HepG2 (cell line): Measurements from ENCODE around the gene CNN3. TPM values are rescaled to one million over a fixed set of nuclear protein-coding genes. Genes with fewer than 3 reads are reported as not detected.
A peak's percentile ranks its signal among the peaks of the same experiment; 100 is the strongest.

ENCODE experiments used
- HNRNPUL1 ChIP-seq: fragments of 200-400 bp; formaldehyde crosslinking; IDR thresholded peaks from 2 replicates; pipeline ENCODE4 v1.6.1; 2017; ENCODE audit warnings: low read depth, mild to moderate bottlenecking, low read length, moderate library complexity
- KDM4B ChIP-seq: sonication (generic); formaldehyde crosslinking; IDR thresholded peaks from 2 replicates; pipeline ENCODE4 v1.4.0; 2020; ENCODE audit warnings: missing genetic modification reagents
- MED13 ChIP-seq: sonication (generic); formaldehyde crosslinking; IDR thresholded peaks from 2 replicates; pipeline ENCODE4 v1.5.0; 2020; ENCODE audit warnings: missing genetic modification reagents
- MYC ChIP-seq: sonication (generic); formaldehyde crosslinking; IDR thresholded peaks from 2 replicates; pipeline ENCODE4 v1.9.0; 2021; ENCODE audit warnings: missing genetic modification reagents, borderline replicate concordance
- REPIN1 ChIP-seq: sonication (generic); formaldehyde crosslinking; IDR thresholded peaks from 2 replicates; pipeline ENCODE4 v1.8.0; 2022; ENCODE audit warnings: missing genetic modification reagents, low read depth, mild to moderate bottlenecking, borderline replicate concordance
- SP1 ChIP-seq, 2 experiments: fragments of 450-650 bp in 1 of 2; sonication (generic) in 1 of 2; formaldehyde crosslinking in 1 of 2; IDR thresholded peaks; 2 replicates each; pipeline versions ENCODE4 v1.4.0 to v1.6.1; 2016 to 2020; ENCODE audit warnings: missing genetic modification reagents in 1 of 2
- SRSF4 ChIP-seq: fragments of 200-400 bp; formaldehyde crosslinking; IDR thresholded peaks from one replicate; pipeline ENCODE4 v1.6.1; 2018; ENCODE audit warnings: mild to moderate bottlenecking, low read depth, low read length, moderate library complexity; ENCODE audit not compliant: poor library complexity, severe bottlenecking
- TMF1 ChIP-seq: sonication (generic); formaldehyde crosslinking; IDR thresholded peaks from 2 replicates; pipeline ENCODE4 v1.8.1; 2022; ENCODE audit warnings: low read depth, missing genetic modification reagents
- ZBTB7B ChIP-seq: sonication (generic); formaldehyde crosslinking; IDR thresholded peaks from 2 replicates; pipeline ENCODE4 v1.4.0; 2020; ENCODE audit warnings: missing genetic modification reagents
- ZNF12 ChIP-seq: sonication (generic); formaldehyde crosslinking; IDR thresholded peaks from 2 replicates; pipeline ENCODE4 v1.5.0; 2020; ENCODE audit warnings: missing genetic modification reagents
- ZNF501 ChIP-seq: sonication (generic); formaldehyde crosslinking; IDR thresholded peaks from 2 replicates; pipeline ENCODE4 v1.5.1; 2020; ENCODE audit warnings: mild to moderate bottlenecking, moderate library complexity, missing genetic modification reagents
- ZNF564 ChIP-seq: sonication (generic); formaldehyde crosslinking; IDR thresholded peaks from 2 replicates; pipeline ENCODE4 v1.8.1; 2023; ENCODE audit warnings: mild to moderate bottlenecking, missing genetic modification reagents
- ZNF83 ChIP-seq: sonication (generic); formaldehyde crosslinking; IDR thresholded peaks from 2 replicates; pipeline ENCODE4 v1.4.0; 2020; ENCODE audit warnings: missing genetic modification reagents, mild to moderate bottlenecking, borderline replicate concordance
- polyA plus RNA-seq, 8 experiments: library from polyadenylated mRNA; depleted of rRNA in 3 of 8; stranded (reverse) in 7 of 8; unstranded in 1 of 8; fragments of >200 nt; fragmentation: Illumina TruSeq in 4 of 8; extraction: Trizol in 4 of 8; gene quantifications; 2 replicates each; pipeline versions ENCODE4 v1.2.1 to v1.2.3, GENCODE V29; 2011 to 2016; ENCODE audit warnings: low read depth in 4 of 8, missing spikeins in 1 of 8, mixed read lengths in 1 of 8; ENCODE audit not compliant: insufficient read depth in 1 of 8
- total RNA-seq, 5 experiments: library from RNA; depleted of rRNA; stranded (reverse); fragments of >200 nt; fragmentation: Illumina TruSeq; extraction: Trizol; gene quantifications; 2 replicates each; pipeline ENCODE4 v1.2.3, GENCODE V29; 2016; ENCODE audit warnings: low read depth in 1 of 5
- TF ChIP-seq, protein P1 (sequence below): IDR thresholded peaks from 2 replicates; pipeline ENCODE4 v1.6.1; 2016; ENCODE audit warnings: missing genetic modification reagents, missing compliant biosample characterization
- TF ChIP-seq, protein P2 (sequence below): sonication (generic); formaldehyde crosslinking; IDR thresholded peaks from 2 replicates; pipeline ENCODE4 v1.5.1; 2020; ENCODE audit warnings: mild to moderate bottlenecking, missing genetic modification reagents, moderate library complexity
- TF ChIP-seq, protein P3 (sequence below): sonication (generic); formaldehyde crosslinking; IDR thresholded peaks from 2 replicates; pipeline ENCODE4 v1.4.0; 2020; ENCODE audit warnings: missing genetic modification reagents
- TF ChIP-seq, protein P4 (sequence below): sonication (generic); formaldehyde crosslinking; IDR thresholded peaks from 2 replicates; pipeline ENCODE4 v1.8.0; 2022; ENCODE audit warnings: mild to moderate bottlenecking, missing genetic modification reagents, borderline replicate concordance
- TF ChIP-seq, protein P5 (sequence below): sonication (generic); formaldehyde crosslinking; IDR thresholded peaks from 2 replicates; pipeline ENCODE4 v1.5.0; 2020; ENCODE audit warnings: missing genetic modification reagents, mild to moderate bottlenecking, borderline replicate concordance
- TF ChIP-seq, protein P6 (sequence below): sonication (generic); formaldehyde crosslinking; IDR thresholded peaks from 2 replicates; pipeline ENCODE4 v1.4.0; 2020; ENCODE audit warnings: missing genetic modification reagents, borderline replicate concordance

The CNN3 gene
- total and polyA plus RNA-seq, 2 of the 13 experiments (the other 11 are each of a cell fraction or from before 2014, with no cell fraction given), result 113 to 223 TPM

DNA sequence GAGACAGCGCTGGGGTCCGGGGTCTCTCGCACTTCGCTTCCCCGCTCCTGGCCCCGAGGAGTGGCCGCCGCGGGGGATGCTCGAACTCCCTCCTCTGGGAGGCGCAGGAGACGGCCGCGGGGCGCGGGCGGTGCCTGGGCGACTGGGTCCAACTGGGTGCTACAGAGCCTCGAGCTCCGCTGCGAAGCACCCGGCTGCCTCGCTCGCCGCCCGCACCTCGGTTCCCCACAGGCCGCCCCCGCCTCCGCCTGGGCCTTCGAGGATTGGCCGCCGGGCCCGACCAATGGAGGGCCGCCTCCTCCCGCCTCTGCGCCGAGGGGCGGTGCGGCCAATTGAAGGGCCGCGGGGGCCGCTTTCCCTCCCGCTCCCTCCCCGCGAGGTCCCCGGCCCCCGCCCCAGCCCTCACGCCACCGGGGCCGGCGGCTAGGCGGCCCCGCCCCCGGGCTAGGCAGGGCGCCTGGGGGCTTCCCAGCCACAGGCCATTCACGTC, at the start of gene CNN3 (continued):
- TF ChIP-seq, protein P1, sequence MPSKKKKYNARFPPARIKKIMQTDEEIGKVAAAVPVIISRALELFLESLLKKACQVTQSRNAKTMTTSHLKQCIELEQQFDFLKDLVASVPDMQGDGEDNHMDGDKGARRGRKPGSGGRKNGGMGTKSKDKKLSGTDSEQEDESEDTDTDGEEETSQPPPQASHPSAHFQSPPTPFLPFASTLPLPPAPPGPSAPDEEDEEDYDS (CRISPR knock-in tag), result peak; percentile 58; the same call in 1 of the 2 replicates
- TF ChIP-seq ZNF83 (CRISPR knock-in tag), result no peak
- TF ChIP-seq, protein P2, sequence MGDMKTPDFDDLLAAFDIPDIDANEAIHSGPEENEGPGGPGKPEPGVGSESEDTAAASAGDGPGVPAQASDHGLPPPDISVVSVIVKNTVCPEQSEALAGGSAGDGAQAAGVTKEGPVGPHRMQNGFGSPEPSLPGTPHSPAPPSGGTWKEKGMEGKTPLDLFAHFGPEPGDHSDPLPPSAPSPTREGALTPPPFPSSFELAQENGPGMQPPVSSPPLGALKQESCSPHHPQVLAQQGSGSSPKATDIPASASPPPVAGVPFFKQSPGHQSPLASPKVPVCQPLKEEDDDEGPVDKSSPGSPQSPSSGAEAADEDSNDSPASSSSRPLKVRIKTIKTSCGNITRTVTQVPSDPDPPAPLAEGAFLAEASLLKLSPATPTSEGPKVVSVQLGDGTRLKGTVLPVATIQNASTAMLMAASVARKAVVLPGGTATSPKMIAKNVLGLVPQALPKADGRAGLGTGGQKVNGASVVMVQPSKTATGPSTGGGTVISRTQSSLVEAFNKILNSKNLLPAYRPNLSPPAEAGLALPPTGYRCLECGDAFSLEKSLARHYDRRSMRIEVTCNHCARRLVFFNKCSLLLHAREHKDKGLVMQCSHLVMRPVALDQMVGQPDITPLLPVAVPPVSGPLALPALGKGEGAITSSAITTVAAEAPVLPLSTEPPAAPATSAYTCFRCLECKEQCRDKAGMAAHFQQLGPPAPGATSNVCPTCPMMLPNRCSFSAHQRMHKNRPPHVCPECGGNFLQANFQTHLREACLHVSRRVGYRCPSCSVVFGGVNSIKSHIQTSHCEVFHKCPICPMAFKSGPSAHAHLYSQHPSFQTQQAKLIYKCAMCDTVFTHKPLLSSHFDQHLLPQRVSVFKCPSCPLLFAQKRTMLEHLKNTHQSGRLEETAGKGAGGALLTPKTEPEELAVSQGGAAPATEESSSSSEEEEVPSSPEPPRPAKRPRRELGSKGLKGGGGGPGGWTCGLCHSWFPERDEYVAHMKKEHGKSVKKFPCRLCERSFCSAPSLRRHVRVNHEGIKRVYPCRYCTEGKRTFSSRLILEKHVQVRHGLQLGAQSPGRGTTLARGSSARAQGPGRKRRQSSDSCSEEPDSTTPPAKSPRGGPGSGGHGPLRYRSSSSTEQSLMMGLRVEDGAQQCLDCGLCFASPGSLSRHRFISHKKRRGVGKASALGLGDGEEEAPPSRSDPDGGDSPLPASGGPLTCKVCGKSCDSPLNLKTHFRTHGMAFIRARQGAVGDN (CRISPR knock-in tag), result peak; percentile 93
- peak; percentile 87; the same call in 1 of the 2 replicates for TF ChIP-seq TMF1
- TF ChIP-seq KDM4B (CRISPR knock-in tag), result no peak; the same call in 1 of the 2 replicates
- TF ChIP-seq ZNF12 (CRISPR knock-in tag), result 0 out of 2 replicates have a peak, but pooled peaks have one; percentile 46
- TF ChIP-seq HNRNPUL1, result 0 out of 2 replicates have a peak, but pooled peaks have one; percentile 51
- TF ChIP-seq, protein P3, sequence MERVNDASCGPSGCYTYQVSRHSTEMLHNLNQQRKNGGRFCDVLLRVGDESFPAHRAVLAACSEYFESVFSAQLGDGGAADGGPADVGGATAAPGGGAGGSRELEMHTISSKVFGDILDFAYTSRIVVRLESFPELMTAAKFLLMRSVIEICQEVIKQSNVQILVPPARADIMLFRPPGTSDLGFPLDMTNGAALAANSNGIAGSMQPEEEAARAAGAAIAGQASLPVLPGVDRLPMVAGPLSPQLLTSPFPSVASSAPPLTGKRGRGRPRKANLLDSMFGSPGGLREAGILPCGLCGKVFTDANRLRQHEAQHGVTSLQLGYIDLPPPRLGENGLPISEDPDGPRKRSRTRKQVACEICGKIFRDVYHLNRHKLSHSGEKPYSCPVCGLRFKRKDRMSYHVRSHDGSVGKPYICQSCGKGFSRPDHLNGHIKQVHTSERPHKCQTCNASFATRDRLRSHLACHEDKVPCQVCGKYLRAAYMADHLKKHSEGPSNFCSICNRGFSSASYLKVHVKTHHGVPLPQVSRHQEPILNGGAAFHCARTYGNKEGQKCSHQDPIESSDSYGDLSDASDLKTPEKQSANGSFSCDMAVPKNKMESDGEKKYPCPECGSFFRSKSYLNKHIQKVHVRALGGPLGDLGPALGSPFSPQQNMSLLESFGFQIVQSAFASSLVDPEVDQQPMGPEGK (CRISPR knock-in tag), result peak; percentile 88
- TF ChIP-seq, protein P4, sequence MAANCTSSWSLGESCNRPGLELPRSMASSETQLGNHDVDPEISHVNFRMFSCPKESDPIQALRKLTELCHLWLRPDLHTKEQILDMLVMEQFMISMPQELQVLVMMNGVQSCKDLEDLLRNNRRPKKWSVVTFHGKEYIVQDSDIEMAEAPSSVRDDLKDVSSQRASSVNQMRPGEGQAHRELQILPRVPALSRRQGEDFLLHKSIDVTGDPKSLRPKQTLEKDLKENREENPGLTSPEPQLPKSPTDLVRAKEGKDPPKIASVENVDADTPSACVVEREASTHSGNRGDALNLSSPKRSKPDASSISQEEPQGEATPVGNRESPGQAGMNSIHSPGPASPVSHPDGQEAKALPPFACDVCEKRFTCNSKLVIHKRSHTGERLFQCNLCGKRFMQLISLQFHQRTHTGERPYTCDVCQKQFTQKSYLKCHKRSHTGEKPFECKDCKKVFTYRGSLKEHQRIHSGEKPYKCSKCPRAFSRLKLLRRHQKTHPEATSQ (CRISPR knock-in tag), result peak; percentile 28; the same call in 1 of the 2 replicates
- TF ChIP-seq, protein P5, sequence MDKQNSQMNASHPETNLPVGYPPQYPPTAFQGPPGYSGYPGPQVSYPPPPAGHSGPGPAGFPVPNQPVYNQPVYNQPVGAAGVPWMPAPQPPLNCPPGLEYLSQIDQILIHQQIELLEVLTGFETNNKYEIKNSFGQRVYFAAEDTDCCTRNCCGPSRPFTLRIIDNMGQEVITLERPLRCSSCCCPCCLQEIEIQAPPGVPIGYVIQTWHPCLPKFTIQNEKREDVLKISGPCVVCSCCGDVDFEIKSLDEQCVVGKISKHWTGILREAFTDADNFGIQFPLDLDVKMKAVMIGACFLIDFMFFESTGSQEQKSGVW (CRISPR knock-in tag), result no peak
- TF ChIP-seq SRSF4, result no peak
- no peak for TF ChIP-seq SP1 (IDR thresholded peaks at IDR 0.05)
- peak; percentile 46; the same call in 1 of the 2 replicates for TF ChIP-seq SP1 (CRISPR knock-in tag; IDR thresholded peaks at IDR 0.05)
- no peak for TF ChIP-seq MED13 (CRISPR knock-in tag)
- no peak for TF ChIP-seq ZBTB7B (CRISPR knock-in tag)
- peak; percentile 77 for TF ChIP-seq REPIN1 (CRISPR knock-in tag)
- TF ChIP-seq, protein P6, sequence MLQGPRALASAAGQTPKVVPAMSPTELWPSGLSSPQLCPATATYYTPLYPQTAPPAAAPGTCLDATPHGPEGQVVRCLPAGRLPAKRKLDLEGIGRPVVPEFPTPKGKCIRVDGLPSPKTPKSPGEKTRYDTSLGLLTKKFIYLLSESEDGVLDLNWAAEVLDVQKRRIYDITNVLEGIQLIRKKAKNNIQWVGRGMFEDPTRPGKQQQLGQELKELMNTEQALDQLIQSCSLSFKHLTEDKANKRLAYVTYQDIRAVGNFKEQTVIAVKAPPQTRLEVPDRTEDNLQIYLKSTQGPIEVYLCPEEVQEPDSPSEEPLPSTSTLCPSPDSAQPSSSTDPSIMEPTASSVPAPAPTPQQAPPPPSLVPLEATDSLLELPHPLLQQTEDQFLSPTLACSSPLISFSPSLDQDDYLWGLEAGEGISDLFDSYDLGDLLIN (CRISPR knock-in tag), result no peak
- peak; percentile 66; the same call in 1 of the 2 replicates for TF ChIP-seq ZNF564 (CRISPR knock-in tag)
- peak; percentile 59; the same call in 1 of the 2 replicates for TF ChIP-seq MYC (CRISPR knock-in tag)
- peak; percentile 2; the same call in 1 of the 2 replicates for TF ChIP-seq ZNF501
